GM19397 (cell line): ENCODE results near the gene TADA2A.

ENCODE experiments used
- ATAC-seq: cut with Tn5 transposase; IDR thresholded peaks from one replicate; pipeline ENCODE4 v1.9.1; 2021; ENCODE audit warnings: mild to moderate bottlenecking, moderate library complexity; ENCODE audit not compliant: unreplicated experiment

TADA2A gene

GRCh38 chr17:37521821-37522220, 115.1 kb downstream of the TADA2A start:
- ATAC-seq = no peak

GRCh38 chr17:37523715-37524219, 117.1 kb downstream of the TADA2A start:
- ATAC-seq = no peak

- ATAC-seq = no peak
Measured at GRCh38 chr17:37527249-37527851, 120.7 kb downstream of the TADA2A start.
